GM12874 (cell line): ENCODE measurements around the gene YPEL2.

Source experiments
- TF ChIP-seq, protein P1 (sequence below): IDR thresholded peaks from 2 replicates; pipeline ENCODE4 v1.5.1; 2011; ENCODE audit warnings: low read depth, mild to moderate bottlenecking, control low read depth, low read length, moderate library complexity; ENCODE audit not compliant: insufficient read depth

YPEL2 gene

GRCh38 chr17:59355702-59356325, 24.4 kb downstream of the YPEL2 start:
- TF ChIP-seq, protein P1, sequence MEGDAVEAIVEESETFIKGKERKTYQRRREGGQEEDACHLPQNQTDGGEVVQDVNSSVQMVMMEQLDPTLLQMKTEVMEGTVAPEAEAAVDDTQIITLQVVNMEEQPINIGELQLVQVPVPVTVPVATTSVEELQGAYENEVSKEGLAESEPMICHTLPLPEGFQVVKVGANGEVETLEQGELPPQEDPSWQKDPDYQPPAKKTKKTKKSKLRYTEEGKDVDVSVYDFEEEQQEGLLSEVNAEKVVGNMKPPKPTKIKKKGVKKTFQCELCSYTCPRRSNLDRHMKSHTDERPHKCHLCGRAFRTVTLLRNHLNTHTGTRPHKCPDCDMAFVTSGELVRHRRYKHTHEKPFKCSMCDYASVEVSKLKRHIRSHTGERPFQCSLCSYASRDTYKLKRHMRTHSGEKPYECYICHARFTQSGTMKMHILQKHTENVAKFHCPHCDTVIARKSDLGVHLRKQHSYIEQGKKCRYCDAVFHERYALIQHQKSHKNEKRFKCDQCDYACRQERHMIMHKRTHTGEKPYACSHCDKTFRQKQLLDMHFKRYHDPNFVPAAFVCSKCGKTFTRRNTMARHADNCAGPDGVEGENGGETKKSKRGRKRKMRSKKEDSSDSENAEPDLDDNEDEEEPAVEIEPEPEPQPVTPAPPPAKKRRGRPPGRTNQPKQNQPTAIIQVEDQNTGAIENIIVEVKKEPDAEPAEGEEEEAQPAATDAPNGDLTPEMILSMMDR = no peak

DNA sequence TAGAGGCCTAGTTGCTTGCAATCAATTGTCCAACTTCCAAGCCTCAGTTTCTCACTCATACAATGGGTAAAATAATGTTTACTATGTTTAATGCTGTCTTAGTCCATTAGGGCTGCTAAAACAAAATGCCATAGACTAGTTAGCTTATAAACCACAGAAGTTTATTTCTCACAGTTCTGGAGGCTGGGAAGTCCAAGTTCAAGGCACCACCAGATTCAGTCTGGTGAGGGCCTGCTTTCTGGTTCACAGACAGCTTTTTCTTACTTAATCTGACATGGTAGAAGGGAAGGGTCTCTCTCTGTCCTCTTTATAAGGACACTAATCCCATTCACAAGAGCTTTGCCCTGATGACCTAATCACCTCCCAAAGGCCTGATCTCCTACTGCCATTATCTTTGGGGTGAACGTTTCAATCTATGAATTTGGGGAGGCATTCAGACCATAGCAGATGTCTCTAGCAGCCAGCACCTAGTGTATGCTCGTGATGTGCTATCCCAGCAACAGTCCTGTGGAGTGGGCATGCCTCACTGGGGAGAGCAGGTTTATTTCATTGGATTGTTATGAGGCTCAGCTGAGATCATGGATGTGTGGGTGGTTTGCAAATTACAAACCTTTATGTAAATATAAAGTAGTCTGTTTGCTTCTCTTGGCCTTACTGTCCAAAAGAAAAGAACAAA, 25.2 kb downstream of the YPEL2 start:
- TF ChIP-seq, protein P1 = no peak

- TF ChIP-seq, protein P1 = no peak
Observed at GRCh38 chr17:59357219-59357697, 25.8 kb downstream of the YPEL2 start.

- TF ChIP-seq, protein P1 = no peak
Observed at GRCh38 chr17:59357929-59358328, 26.5 kb downstream of the YPEL2 start.

DNA sequence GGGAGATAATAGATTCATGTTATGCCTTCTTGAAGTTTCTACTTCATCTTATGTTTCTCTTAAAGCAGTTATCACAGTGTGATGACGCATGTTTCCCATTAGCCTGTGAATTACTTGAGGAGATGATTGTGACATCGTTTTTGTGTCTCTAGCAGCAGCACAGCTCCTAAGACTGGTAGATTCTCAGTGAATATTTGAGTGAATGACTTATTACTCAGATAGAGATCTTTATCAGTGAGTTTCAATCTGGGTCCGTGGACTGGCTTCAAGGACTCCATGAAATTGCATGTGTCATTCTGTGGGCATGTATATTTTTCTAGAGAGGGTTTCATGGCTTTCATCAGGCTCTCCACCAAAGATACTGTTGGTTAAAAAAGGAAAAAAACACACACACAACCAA, 29.9 kb downstream of the YPEL2 start:
- TF ChIP-seq, protein P1 = no peak

GRCh38 chr17:59361916-59362810, 30.7 kb downstream of the YPEL2 start:
- TF ChIP-seq, protein P1 = no peak

- TF ChIP-seq, protein P1 = no peak
Observed at GRCh38 chr17:59362811-59363205, 31.4 kb downstream of the YPEL2 start.
